ENCODE measurements around the gene FGD4.

Gene FGD4

GRCh38 chr12:32399370-32400113, at the start of gene FGD4:
Gene FGD4 (plus strand): TSS chr12:32399558.
- DNase-seq: peak; percentile 100

- peak; percentile 62 for DNase-seq
Measured at GRCh38 chr12:32353540-32353939, 45.8 kb upstream of the FGD4 start.

GRCh38 chr12:32357601-32358249, 41.6 kb upstream of the FGD4 start:
- DNase-seq: no peak

GRCh38 chr12:32360956-32361355, 38.4 kb upstream of the FGD4 start:
- DNase-seq: no peak

- DNase-seq: no peak
Measured at GRCh38 chr12:32362892-32363291, 36.5 kb upstream of the FGD4 start.

GRCh38 chr12:32365473-32366064, 33.8 kb upstream of the FGD4 start:
- DNase-seq: peak; percentile 91

- no peak for DNase-seq
Measured at GRCh38 chr12:32366714-32367113, 32.6 kb upstream of the FGD4 start.

- DNase-seq: no peak
Measured at GRCh38 chr12:32367381-32367780, 32.0 kb upstream of the FGD4 start.

- DNase-seq: no peak
Measured at GRCh38 chr12:32369202-32369601, 30.2 kb upstream of the FGD4 start.

- DNase-seq: no peak
Measured at GRCh38 chr12:32377344-32378055, 21.9 kb upstream of the FGD4 start.

- no peak for DNase-seq
Measured at GRCh38 chr12:32379213-32379612, 20.1 kb upstream of the FGD4 start.

- no peak for DNase-seq
Measured at GRCh38 chr12:32379667-32380066, 19.7 kb upstream of the FGD4 start.

- no peak for DNase-seq
Measured at GRCh38 chr12:32382226-32382625, 17.1 kb upstream of the FGD4 start.

GRCh38 chr12:32390572-32391219, 8.7 kb upstream of the FGD4 start:
- DNase-seq: peak; percentile 98

- DNase-seq: peak; percentile 98
Measured at GRCh38 chr12:32395026-32395425, 4.3 kb upstream of the FGD4 start.

- DNase-seq: peak; percentile 100
Measured at GRCh38 chr12:32397696-32398095, 1.7 kb upstream of the FGD4 start.

GRCh38 chr12:32398181-32398580, 1.2 kb upstream of the FGD4 start:
- peak; percentile 72 for DNase-seq

GRCh38 chr12:32398816-32399369, 465 bp upstream of the FGD4 start:
- no peak for DNase-seq

- peak; percentile 93 for DNase-seq
Measured at GRCh38 chr12:32400114-32400672, 835 bp downstream of the FGD4 start.

- peak; percentile 54 for DNase-seq
Measured at GRCh38 chr12:32400866-32401265, 1.5 kb downstream of the FGD4 start.

GRCh38 chr12:32402170-32402569, 2.8 kb downstream of the FGD4 start:
- no peak for DNase-seq

- no peak for DNase-seq
Measured at GRCh38 chr12:32402946-32403345, 3.6 kb downstream of the FGD4 start.

Data from NCI-H69 (cell line).